Neuron (in vitro differentiated cells): ENCODE measurements around the gene GRIK1.

Experiments used
- H2AFZ ChIP-seq: one replicate; pipeline ENCODE4 v1.6.1; 2013; ENCODE audit warnings: low read depth, mild to moderate bottlenecking, inconsistent platforms, low read length, moderate library complexity
- H3K27me3 ChIP-seq: one replicate; pipeline ENCODE4 v1.6.1; 2013; ENCODE audit warnings: low read length; ENCODE audit not compliant: insufficient read depth
- H3K36me3 ChIP-seq: one replicate; pipeline ENCODE4 v1.6.1; 2013; ENCODE audit warnings: low read length; ENCODE audit not compliant: insufficient read depth
- H3K4me1 ChIP-seq: one replicate; pipeline ENCODE4 v1.6.1; 2013; ENCODE audit warnings: low read length; ENCODE audit not compliant: insufficient read depth
- H3K4me3 ChIP-seq: 2 replicates; pipeline ENCODE4 v1.5.1; 2013; ENCODE audit warnings: mild to moderate bottlenecking, low read length, moderate library complexity
- H3K9me3 ChIP-seq: one replicate; pipeline ENCODE4 v1.6.1; 2013; ENCODE audit warnings: low read length

GRIK1 gene

GRCh38 chr21:29487154-29487553, 452.6 kb downstream of the GRIK1 start:
- Histone ChIP-seq H3K36me3 (no peaks in the 10 kb centered on the region), H3K4me3 (no peak overlapping the region), H3K9me3 (no peaks in the 10 kb centered on the region), H2AFZ (peak overlapping the region; percentile 68), H3K4me1 (peaks cover 39% of the 10 kb centered on the region), H3K27me3 (no peaks in the 10 kb centered on the region)
